Cerebellar cortex (tissue), 1 donor: ENCODE results near the gene ARF4.

ENCODE experiments used
- DNase-seq: peaks from one replicate; pipeline ENCODE4 v3.0.0-alpha.2; 2015; ENCODE audit warnings: low spot score

ARF4 gene

GRCh38 chr3:57577801-57578200, 19.3 kb downstream of the ARF4 start:
- DNase-seq, result no peak

GRCh38 chr3:57575966-57576626, 21.0 kb downstream of the ARF4 start:
- DNase-seq, result no peak

GRCh38 chr3:57572096-57572495, 25.0 kb downstream of the ARF4 start:
- DNase-seq, result no peak

- DNase-seq, result no peak
These were observed 26.3 kb downstream of the ARF4 start for GRCh38 chr3:57570878-57571277.

- DNase-seq, result no peak
These were observed 27.2 kb downstream of the ARF4 start for GRCh38 chr3:57569859-57570450.

GRCh38 chr3:57559526-57559925, 37.6 kb downstream of the ARF4 start:
- DNase-seq, result no peak

GRCh38 chr3:57557085-57557537, 40.0 kb downstream of the ARF4 start:
- DNase-seq, result peak; percentile 16

GRCh38 chr3:57556459-57557084, 40.6 kb downstream of the ARF4 start:
- DNase-seq, result no peak

GRCh38 chr3:57555738-57556458, 41.2 kb downstream of the ARF4 start, which contains the start of gene PDE12:
Gene PDE12, plus strand, starts transcription at chr3:57556274. Its CDS starts 106 bp downstream, at chr3:57556380.
- DNase-seq, result peak; percentile 91

GRCh38 chr3:57555306-57555705, 41.8 kb downstream of the ARF4 start:
- no peak for DNase-seq

- DNase-seq, result no peak
These were observed 50.5 kb downstream of the ARF4 start for GRCh38 chr3:57546616-57547015.

- DNase-seq, result no peak
These were observed 51.4 kb downstream of the ARF4 start for GRCh38 chr3:57545636-57546268.

- DNase-seq, result peak; percentile 22
These were observed 52.7 kb downstream of the ARF4 start, which contains the start of gene DNAH12 for GRCh38 chr3:57544181-57545125. Gene DNAH12, minus strand, starts transcription at chr3:57544344. Its CDS starts 1,474 bp downstream, at chr3:57542870.

- no peak for DNase-seq
These were observed 58.7 kb downstream of the ARF4 start for GRCh38 chr3:57538465-57538864.

GRCh38 chr3:57530071-57530608, 67.0 kb downstream of the ARF4 start:
- DNase-seq, result peak; percentile 8
